ENCODE results near the gene OBSCN.

The OBSCN gene

DNA sequence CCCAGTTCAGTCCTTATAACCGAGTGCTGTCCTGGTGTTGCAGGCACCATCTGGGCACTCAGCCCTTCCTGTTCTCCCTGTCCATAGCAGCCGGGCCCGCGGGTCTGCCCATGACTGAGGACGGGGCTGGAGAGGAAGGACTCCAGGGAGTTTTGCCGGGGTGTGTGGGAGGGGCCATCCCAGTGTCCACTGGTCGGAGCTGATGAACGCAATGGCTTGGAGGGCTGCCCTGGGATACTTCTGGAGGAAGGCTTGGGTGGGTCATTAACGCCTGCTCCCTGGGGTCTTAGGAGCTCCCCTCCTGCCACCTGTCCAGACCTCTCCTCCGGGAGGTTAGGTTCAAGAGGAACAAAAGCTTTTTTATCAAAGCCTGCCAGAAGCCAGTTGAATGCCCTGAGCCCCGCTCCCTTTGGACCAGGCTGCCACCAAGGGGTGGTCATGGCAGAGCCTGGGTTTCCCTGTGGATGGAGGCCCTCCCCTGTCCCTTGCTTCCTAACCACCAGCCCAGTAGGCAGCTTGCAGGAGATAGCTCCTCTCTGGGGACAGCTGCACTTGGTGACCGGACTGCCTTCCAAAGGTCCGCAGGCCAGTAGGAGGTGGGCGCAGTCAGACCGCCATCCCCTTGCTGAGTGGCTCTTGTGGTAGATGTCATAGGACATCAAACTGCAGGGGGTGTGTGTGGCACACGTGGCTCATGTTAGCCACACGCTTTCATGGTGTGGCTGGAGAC lies 137.5 kb downstream of the OBSCN start:
- DNase-seq: no peak

DNA sequence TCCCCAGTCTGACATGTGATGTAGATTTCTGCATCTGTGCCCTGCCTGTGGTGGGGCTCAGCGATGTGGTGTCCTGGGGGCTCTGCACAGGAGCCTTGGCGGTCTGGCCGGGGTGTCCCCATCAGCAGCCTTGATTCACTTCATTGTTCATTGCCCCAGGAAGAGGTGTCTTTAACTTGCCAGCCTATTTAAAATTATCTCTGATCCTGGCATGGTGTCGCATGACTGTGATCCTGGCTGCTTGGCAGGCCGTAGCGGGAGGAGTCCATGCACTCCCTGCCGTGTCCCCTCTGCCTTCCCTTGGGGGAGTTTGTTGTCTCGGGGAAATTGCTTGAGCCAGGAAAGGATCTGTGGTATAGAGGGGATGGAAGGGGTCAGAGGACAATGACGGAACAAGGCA lies 138.9 kb downstream of the OBSCN start:
- DNase-seq: no peak

DNA sequence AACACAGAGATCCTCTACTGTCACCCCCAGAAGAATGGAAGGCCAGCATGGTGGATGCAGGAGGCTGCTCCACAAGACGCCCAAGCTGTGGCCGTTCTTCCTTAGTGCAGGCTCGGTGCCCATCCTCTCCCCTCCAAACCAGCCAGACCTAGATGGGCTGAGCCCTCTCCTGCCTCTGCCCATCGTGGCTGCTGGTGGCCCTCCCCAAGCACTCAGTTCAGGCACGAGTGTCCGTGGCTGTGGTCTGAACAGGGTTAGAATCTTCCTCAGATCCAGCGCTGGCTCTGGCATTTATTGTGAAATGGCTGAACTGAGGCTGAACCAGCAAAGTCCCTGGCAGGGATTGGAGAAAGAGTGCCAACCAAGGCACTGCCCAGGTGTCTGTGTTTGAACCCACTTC lies 139.3 kb downstream of the OBSCN start:
- no peak for DNase-seq

DNA sequence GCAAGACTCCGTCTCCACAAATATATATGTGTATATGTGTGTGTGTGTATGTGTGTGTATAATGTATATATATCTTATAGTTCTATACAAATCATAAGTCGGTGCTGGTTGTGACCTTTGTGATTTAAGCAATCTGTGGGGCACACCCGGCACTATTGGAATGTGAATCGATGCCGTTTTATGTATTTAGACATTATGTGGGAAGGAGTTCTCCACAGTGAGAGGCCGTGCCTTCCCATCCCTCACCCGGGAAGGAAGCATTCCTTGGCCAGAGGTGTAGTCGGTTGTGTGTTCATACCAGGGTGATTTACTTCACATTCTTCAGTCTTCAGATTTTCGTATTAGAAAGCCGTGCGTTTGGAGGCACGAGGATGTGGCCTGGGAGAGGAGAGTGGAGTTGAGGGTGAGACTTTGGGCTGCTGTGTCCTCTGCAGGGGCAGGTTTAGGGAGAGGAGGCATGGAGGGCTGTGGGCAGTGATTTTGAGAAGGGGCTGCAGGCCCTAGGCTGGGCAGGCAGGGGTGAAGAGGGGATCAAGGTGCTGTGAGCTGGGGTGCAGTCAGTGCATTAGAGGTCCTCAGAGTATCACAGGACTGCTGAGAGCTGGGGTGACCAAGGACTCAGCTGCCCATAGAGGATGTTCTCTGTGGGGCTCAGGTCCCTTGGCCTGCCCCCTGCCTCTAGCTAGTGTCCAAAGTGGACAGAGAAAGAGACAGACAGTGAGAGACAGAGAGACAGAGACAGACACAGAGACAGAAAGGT lies 141.0 kb downstream of the OBSCN start:
- no peak for DNase-seq

DNA sequence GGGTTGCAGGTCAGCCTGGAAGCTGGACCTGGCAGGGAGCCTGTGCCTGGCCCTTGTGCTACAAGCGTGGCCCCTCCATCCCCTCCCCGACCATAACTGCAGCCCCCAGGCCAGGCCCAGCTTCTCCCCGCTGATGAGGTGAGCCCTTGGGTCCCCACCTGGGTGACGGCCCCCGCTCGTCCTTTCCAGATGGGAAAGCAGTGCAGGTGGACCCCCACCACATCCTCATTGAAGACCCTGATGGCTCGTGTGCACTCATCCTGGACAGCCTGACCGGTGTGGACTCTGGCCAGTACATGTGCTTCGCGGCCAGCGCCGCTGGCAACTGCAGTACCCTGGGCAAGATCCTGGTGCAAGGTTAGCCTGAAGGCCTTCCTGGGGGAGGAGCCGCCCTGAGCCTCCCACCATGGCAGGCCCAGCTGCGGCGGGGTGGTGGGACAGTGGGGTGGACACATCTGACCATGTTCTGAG lies 141.9 kb downstream of the OBSCN start:
- DNase-seq: peak; percentile 0

DNA sequence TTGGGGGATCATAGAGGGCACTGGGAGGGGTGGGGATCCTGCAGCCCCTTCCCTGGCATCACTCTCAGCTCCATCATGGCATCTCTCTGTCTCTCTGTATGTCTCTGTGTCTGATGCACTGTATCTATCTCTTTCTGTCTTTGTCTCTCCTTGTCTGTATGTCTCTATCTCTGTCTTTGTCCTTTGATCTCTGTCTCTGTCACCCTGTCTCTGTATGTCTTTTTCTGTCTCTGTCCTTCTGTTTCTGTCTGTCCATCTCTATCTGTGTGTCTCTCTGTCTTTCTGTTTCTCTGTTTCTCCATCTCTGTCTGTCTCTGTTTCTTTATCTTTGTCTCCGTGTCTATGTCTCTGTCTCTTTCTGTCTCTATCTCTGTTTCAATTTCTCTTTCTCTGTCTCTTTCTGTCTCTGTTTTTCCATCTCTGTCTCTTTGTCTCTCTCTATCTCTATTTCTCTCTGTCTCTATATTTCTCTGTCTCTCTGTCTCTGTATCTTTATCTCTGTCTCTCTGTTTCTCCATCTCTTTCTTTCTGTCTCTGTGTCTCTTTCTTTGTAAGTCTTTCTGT lies 142.4 kb downstream of the OBSCN start:
- no peak for DNase-seq

DNA sequence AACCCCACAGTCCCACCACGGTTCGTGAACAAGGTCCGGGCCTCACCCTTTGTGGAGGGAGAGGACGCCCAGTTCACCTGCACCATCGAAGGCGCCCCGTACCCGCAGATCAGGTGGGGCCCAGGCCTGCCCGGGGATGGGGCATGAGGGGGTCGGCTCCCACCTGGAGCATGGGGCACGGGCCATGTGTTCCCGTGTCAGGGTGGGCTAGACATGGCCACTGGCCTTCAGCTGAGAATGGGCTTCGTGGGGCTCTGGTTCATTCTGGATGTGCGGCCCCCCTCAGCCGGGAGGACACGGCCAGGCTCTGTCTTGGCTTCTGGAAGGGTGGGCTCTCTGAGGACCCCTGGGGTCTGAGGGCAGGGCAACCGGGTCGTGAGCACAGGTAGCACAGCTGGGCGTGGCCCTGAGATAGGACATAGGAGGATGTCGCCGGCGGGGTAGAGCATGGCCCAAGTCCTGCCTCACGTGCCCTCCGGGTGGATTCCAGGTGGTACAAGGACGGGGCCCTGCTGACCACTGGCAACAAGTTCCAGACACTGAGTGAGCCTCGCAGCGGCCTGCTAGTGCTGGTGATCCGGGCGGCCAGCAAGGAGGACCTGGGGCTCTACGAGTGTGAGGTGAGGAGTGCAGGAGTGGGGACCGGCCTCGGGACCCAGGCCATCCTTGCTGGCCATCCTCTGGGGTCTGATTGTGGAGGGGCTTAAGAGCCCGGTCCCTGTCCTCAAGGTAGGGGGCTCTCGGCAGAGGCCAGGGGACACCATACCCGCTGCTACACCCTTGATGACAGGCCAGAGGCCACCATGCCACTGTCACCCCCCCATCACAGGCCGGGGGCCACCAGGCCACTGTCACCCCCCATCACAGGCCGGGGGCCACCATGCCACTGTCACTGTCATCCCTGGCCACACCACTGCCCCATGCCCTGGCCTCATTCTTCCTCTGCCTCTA lies 143.3 kb downstream of the OBSCN start:
- no peak for DNase-seq

DNA sequence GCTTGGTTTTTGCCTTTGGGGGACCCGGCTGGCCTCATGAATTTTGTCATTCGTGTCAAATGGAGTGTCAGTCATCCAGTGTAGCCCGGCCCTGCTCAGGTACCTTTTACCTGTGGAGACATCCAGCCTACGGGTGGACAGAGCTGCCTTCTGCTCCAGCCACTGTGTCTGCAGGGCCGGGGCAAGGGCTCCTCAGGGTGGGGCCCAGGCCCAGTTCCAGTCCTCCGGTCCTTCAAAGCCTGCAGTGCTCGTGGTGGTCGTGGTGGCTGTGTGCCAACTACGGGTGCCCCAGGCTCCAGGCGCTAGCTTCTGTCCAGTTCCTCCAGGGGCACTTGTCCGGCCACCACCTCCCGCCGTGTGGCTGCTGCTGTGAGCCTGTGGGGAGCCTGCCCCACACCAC lies 144.0 kb downstream of the OBSCN start:
- DNase-seq: no peak

DNA sequence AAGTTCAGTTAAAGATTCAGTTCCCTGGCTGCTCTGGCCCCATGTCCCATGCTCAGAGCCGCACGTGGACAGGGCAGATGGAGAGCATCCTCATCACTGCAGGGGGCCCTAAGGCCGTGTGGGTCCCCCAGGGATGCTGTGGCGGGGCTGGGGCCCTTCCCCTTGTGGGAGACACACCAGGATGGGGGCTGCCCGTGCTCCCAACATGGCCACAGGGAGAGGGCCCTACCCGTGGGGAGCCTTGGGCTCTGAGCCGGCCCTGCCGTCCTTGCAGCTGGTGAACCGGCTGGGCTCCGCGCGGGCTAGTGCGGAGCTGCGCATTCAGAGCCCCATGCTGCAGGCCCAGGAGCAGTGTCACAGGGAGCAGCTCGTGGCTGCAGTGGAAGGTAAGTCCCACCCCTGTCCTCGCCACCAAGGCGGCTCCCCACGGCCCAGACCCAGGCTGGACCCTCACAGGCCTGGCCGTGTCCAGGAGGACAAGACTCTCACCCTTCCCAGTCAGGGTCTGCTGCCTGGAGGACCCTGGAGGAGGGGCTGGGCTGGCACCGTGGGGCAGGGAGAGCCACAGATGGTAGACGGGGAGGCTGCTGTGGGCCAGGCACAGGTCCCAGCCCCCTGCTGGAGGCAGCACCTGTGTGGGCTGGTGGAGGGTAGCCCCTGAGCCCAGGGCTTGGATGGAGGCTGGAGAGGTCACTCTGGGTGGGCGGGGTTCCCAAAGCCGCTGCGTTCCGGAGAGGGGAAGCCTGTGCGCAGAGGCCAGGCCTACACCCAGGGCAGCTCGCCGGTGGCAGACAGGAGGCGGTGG lies 145.0 kb downstream of the OBSCN start:
- no peak for DNase-seq

DNA sequence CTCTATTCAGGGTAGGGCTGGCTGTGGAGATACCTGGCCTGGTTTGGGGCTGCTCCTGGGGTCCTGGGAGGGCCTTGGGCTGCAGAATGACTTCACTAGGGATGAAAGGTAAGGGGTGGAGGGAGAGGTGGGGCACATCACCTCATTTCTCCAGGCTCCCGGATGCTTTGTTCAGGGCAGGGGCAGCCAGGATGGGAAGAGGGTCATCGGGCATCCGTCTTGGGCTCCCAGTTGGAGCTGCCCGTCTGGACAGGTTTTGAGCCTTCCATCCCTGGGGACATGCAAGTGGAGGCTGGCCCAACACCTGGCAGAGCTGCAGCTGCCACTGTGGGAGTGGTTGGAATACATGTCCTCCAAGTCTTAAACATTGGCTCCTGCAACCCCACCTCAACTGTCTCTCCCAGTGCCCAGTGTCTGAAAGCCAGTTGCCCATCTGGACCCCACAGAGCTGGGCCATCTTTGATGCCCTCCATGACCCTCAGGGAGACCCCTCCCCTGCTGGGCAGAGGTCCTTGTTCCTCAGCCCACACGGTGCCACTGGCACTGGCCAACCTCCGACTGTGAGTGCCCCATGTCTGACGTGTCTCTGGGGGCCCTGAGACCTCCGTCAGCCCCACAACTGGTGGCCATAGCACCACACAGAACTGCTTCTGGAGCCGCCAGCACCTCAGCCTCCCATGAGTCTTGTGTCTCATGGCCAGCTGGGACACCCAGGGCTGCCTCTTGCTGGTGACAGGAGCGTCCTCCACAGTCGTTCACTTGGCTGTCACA lies 145.9 kb downstream of the OBSCN start:
- no peak for DNase-seq

DNA sequence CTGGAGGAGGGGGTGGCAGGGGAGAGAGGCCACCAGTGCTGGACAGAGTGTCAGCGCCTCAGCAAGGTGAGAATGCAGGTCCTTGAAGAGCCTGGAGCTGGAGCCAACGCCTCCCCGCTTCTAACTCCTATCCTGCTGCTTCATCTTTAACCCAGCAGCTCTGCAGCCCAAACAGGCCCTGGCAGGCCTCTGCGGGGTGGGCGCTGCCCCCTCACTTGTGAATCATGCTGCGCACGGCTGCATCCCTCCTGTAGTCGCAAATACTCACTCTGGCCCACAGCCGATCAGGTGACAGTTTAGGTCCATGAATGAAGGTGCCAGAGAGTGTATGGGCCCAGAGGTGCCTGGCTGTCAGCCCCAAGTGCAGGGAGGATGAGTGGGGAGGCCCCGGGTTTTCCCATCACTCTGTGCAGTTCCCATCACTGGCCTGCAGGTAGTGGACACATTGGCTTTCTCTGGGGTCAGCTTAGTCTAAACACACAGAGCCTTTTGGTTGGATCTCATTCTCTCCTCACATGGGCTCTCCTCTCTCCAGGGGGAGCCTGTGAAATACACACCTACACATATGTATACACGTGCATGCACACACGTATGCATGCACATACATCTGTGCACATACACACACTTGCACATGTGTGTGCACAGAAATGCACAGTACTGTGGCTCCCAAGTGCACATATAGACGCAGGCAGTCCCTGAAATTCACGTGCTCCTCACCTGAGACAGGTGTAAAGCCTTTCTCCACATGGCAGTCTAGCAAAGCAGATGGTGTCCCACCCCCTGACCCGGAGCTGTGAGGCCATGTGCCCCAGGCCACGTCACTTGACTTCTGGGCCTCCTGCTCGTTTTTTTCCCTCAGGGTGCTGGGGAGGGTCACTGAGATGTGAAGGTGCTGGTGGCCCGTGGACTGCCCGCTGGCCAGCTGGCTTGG lies 146.8 kb downstream of the OBSCN start:
- DNase-seq: no peak

DNA sequence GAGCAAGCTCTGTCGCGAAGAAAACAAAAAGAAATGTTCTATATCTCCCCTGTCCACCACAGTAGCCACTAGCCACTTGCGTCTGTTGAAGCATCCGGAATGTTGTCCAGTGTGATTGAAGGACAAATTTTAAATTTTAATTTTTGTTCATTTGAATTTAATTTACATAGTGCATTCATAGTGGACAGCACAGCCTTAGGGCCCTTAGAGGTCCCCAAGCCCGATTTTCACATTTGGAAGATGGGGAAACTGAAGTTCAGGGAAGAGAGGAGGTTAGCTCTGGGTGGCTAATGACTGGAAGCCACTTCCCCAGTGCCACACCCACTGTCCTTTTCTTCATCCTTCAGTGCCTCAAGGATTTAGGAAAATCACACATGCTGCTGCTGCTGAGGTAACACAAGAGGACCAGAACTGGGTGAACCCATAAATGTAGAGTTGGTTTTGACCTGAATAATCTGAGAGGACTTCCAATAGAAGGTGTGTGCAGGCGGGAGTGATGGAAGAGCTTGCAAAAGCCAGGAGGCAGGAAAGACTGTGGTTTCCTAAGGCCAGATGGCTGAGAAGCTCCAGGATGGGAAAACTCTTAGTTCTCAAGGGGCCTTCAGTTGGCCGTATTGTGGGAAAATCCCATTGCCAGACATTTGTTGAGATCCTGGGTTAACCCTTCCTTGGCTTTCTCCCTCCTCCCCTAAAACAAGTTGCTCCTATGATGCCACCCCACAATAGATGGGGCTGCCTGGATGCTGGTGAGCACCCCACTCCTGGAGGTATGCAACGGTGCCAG lies 149.2 kb downstream of the OBSCN start:
- no peak for DNase-seq

DNA sequence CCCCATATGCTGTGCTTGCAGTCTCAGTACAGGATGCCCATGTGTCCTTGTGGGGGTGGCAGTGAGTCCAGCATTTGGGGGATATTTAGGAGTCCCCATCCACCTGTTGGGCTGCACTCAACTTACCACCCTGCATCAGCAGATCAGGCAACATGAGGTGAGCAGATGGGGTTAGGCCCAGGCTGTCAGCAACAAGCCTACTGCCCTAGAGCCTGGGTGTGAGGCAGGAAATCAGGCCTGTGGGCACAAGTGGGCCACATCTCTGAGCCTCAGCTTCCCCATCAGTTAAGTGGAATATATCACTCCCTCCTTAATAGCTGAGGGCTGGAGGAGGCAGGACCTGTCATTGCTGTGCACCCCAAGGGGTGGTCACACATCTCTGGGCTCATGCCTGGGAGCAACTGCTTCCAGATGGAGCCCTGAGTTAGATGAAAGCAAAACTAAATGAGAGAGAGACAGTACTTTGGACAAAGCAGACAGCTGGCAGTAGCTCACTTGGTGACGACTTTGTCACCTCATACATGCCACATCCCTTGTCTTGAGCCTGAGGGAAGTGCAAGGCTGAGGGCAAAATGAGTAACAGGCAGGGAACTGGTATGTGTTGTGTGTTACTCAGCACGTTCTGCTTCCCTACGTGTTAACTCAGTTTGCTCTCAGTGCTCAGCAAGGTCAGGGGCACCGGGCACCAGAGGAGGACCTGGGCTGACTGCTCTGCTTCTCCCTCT lies 150.4 kb downstream of the OBSCN start:
- DNase-seq: no peak

DNA sequence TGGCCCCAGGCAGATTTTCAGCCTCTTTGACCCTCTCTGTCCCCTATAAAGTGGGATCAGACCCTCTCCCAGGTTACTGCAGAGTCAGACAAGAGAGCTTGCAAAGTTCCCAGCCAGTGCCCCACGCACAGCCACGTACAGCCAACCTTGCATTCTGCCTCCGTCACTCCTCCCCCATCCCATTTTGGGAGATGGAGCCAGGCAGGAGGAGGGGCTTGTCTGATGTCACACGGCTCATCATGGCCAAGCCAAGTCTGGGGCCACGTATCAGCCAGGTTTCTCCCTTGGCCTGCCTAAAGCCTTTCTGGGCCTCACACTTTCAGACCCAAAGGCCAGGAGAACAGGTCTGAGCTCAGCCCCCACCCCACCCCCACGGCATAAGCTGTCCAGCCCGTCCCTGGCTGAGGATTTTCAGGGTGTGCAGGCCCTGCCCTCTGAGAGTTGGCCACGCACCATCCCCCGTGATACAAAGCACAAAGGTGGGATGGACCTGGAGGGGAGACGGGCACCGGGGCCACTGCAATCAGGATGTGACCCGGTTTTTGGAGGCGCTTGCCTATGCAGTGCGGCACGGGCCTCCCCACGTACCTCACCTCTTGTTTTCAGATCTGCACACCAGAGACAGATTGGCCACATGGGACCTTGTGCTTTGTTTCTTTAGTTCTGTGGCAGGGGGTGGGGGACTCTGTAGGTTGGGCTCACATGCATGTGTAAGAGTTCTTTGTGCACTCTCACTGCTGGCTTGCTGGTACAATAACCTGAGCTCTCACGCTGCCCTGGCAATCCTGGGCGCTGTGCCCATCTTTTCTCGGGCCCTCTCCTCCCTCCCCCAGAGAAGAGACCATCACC lies 151.1 kb downstream of the OBSCN start:
- no peak for DNase-seq

DNA sequence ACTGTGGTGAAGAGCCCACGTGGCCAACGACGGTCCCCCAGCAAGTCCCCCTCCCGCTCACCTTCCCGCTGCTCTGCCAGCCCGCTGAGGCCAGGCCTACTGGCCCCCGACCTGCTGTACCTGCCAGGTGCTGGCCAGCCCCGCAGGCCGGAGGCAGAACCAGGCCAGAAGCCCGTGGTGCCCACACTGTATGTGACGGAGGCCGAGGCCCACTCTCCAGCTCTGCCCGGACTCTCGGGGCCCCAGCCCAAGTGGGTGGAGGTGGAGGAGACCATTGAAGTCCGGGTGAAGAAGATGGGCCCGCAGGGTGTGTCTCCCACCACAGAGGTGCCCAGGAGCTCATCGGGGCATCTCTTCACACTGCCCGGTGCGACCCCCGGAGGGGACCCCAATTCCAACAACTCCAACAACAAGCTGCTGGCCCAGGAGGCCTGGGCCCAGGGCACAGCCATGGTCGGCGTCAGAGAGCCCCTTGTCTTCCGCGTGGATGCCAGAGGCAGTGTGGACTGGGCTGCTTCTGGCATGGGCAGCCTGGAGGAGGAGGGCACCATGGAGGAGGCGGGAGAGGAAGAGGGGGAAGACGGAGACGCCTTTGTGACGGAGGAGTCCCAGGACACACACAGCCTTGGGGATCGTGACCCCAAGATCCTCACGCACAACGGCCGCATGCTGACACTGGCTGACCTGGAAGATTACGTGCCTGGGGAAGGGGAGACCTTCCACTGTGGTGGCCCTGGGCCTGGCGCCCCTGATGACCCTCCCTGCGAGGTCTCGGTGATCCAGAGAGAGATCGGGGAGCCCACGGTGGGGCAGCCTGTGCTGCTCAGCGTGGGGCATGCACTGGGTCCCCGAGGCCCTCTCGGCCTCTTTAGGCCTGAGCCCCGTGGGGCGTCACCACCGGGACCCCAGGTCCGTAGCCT lies 152.0 kb downstream of the OBSCN start:
- no peak for DNase-seq

DNA sequence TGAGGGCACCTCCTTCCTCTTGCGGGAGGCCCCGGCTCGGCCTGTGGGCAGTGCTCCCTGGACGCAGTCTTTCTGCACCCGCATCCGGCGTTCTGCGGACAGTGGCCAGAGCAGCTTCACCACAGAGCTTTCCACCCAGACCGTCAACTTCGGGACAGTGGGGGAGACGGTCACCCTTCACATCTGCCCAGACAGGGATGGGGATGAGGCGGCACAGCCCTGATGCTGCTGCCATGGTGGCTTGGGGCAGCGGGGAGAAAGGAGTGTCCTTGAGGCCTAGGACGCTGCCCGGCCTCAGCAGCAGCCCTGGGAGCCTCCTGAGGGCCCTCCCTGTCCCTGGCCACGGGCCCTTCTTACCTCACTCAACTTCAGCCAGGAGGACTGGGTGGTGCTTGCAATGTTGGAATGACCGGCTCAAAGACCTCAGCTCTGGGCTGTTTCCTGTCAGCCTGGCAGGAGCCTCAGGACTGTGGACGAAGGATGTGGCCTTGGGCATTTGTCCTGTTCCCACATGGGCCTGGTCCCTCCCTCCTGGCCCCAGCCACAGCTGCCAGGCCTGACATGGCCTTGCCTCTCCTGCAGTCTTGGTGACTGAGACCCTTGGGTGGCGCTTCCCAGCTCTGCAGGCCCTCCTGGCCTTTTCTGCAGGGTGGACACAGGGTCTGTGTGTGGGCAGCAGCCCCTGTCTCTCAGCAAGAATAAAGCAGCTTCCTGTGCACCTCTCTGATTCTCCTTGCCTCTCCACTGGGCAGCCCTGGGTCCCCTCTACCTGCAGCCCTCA lies 152.9 kb downstream of the OBSCN start:
- no peak for DNase-seq

All from stimulated activated CD4-positive, alpha-beta T cell treated with anti-CD3 and anti-CD28 coated beads, Interleukin-1b, Interleukin-23, amount 100 ng/mL, for 48 hours (primary cell).